HK-2 (cell line): ENCODE measurements around the gene C10orf62.
A peak's percentile ranks its signal among the peaks of the same experiment; 100 is the strongest.
"Not testable (repeated sequence)": the region's sequence is repeated elsewhere in the genome, so short reads cannot be mapped to it uniquely, and the experiment has no call there.

Experiments used
- DNase-seq: peaks from one replicate; pipeline ENCODE4 v3.0.0-alpha.2; 2018; ENCODE audit not compliant: unreplicated experiment

C10orf62 gene

DNA sequence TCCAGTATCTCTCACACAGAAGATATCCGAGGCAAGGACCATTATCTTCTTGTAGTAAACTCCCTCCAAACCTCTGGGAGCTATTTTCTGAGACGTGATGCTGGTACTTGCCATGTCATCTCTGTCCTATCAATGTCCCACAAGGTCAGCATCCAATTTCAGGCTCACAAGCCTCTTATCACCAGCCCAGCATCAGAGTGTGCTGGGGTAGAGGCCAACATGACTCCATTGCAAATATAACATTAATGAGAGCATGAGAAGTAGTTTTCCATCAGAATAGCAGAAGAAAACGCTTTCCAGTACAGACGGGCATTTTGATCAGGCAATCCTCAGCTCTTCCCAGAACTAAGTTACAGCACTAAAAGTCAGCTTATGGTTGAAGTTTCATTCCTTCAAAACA lies 38.2 kb downstream of the C10orf62 start:
- no peak for DNase-seq

DNA sequence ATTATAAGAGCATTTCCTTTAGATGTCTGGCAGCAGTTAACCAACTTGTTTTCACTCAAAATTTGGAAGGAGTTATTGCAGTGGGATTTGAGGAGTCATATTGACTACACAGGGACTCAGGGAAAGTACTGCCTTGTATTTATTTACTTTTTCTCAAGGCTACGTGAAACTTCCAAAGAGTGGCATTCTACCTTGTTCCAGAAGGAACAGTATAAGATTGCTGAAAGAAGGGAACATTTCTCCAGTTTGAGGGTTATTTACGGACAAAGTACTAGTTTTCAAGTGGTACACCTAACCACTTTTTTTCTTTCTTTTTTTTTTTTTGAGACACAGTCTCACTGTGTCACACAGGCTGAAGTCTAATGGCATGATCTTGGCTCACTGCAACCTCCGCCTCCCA lies 38.7 kb downstream of the C10orf62 start:
- DNase-seq = no peak

- peak; percentile 62 for DNase-seq
Observed at GRCh38 chr10:97629289-97629688, 39.8 kb downstream of the C10orf62 start.

- DNase-seq = no peak
Observed at GRCh38 chr10:97631098-97631497, 41.6 kb downstream of the C10orf62 start.

GRCh38 chr10:97632949-97633884 lies 43.7 kb downstream of the C10orf62 start, which contains the start of gene MORN4:
Gene MORN4 (minus strand): TSS chr10:97633500. CDS start chr10:97619653, 13,847 bp downstream.
- peak; percentile 95 for DNase-seq

GRCh38 chr10:97633921-97634320 lies 44.4 kb downstream of the C10orf62 start:
- DNase-seq = peak; percentile 36

- no peak for DNase-seq
Observed at GRCh38 chr10:97635577-97635976, 46.1 kb downstream of the C10orf62 start.

DNA sequence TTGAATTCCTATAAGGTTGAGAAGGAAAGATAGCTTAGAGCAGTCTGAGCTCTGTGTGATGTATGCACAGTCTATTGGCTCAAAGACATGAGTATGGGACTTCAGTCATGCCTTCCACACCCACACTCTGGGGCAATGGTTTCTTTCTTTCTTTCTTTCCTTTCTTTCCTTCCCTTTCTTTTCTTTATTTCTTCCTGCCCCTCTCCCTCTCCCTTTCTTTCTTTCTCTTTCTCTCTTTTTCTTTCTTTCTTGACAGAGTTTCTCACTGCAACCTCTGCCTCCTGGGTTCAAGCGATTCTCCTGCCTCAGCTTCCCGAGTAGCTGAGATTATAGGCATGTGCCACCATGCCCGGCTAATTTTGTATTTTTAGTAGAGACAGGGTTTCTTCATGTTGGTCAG lies 49.6 kb downstream of the C10orf62 start:
- DNase-seq = not testable (repeated sequence)

DNA sequence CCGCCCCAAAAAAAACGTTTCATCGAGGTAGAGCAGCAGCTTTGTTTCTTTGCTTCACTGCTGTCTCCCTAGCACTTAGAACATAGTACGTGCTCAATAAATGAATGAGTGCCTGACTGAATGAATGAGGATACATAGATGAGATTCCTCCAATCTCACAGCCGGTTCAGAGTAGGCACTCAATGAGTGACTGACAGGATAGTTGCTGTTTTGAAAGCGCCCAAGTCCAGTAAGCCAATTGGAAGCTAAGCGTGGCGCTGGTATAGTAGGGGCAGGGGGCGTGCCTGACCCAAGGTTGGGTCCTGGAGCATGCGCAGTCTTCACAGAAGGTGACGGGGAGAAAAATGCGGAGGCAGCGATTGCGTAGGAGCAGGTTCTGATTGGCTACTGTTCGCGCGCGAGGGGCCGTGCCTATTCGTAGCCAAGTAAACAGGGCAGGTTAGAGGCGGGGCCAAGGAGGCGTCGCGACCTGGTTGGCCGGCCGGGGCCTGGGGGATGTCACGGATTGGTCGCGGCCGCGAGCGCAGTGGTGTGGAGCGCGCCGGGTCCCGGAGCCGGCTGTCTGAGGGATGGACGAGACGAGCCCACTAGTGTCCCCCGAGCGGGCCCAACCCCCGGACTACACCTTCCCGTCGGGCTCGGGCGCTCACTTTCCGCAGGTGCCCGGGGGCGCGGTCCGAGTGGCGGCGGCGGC lies 50.8 kb downstream of the C10orf62 start, which contains the start of gene PI4K2A:
Gene PI4K2A (plus strand): TSS at position 498 of the 694 bp plus-strand sequence. CDS start 72 bp downstream, at position 570.
- DNase-seq = peak; percentile 100
